ENCODE measurements around the gene C5orf58. TPM values are rescaled to one million over a fixed set of nuclear protein-coding genes. Genes with fewer than 3 reads are reported as not detected.

C5orf58 gene
- total and polyA plus RNA-seq, 10 of the 15 experiments (the other 5 are each of a cell fraction or from before 2014, with no cell fraction given), result 0.13 to 0.27 (median 0.26) TPM; not detected in 7

GRCh38 chr5:170289764-170290163 lies 57.0 kb downstream of the C5orf58 start:
- Histone ChIP-seq H3K9ac (ENCODE audit: control insufficient read depth, insufficient read depth, low read length) (no peak overlapping the region), H4K20me1 (ENCODE audit: control insufficient read depth, insufficient read depth) (no peaks in the 10 kb centered on the region), H3K9me3 (replicated peaks; ENCODE audit: control insufficient read depth, insufficient read depth, low read length) (peaks cover 8% of the 10 kb centered on the region), H2AFZ (ENCODE audit: control insufficient read depth, low read depth, low read length) (no peak overlapping the region), H3K4me3 (no peak overlapping the region), H3K27me3 (replicated peaks in 1 of 2; ENCODE audit: control insufficient read depth in 2 of 2, insufficient read depth in 2 of 2, low read length in 1 of 2) (no peaks in the 10 kb centered on the region), H3K79me2 (ENCODE audit: control insufficient read depth, insufficient read depth, low read length) (peaks cover 7% of the 10 kb centered on the region), H3K4me2 (ENCODE audit: control insufficient read depth, insufficient read depth) (no peak overlapping the region), H3K36me3 (ENCODE audit: control insufficient read depth in 2 of 2, insufficient read depth in 2 of 2, low read length in 1 of 2) (peaks cover 11 to 16% of the 10 kb centered on the region in 2 experiments; a peak in 3 of 4 replicates), H3K4me1 (ENCODE audit: control insufficient read depth, insufficient read depth, low read length) (peaks cover 10% of the 10 kb centered on the region), H3K27ac (ENCODE audit: control insufficient read depth, insufficient read depth) (no peak overlapping the region)
- ChIA-PET RAD21 (ENCODE audit: unreplicated experiment) (interaction anchor here (12.6 kb wide), 1 partner anchor 14 kb away, joined by 182 read pairs; no protein-coding TSS in a partner anchor), POLR2A (interaction anchor here (1.2 kb wide), 1 partner anchor 7 kb away, joined by 7 read pairs; no protein-coding TSS in a partner anchor), SMC1A (ENCODE audit: uncharacterized antibody, unreplicated experiment) (interaction anchor here (0.7 to 23.0 kb wide), 6 partner anchors 7 to 72 kb away, joined by 3 to 451 read pairs (median 21); no protein-coding TSS in a partner anchor), CTCF (interaction anchor here (1.5 to 11.3 kb wide), 2 partner anchors 43 to 44 kb away, joined by 4 to 134 read pairs; no protein-coding TSS in a partner anchor)
- no peak for FAIRE-seq
- BruUV-seq (replicated peaks), result no TSS peak
- intact Hi-C loops (cut with micrococcal nuclease; ENCODE audit: unreplicated experiment), result no loop called here
- WGBS (ENCODE audit: insufficient coverage, insufficient replicate concordance, low lambda C conversion rate, missing lambda C conversion rate), result 92% methylated on average over 4 of the region's 4 CpGs
- in situ Hi-C loops (cut with MboI), result no loop called here
- no peak for DNase-seq (ENCODE audit: low read depth, low spot score)
- no peak for ATAC-seq
- no peak for TF ChIP-seq HDAC6 (IDR thresholded peaks at IDR 0.05; ENCODE audit: unreplicated experiment)
- no peak for TF ChIP-seq NKRF (conservative IDR thresholded peaks at IDR 0.05)
- TF ChIP-seq HCFC1 (IDR thresholded peaks at IDR 0.05; ENCODE audit: low read length), result no peak
- no peak for TF ChIP-seq CUX1 (IDR thresholded peaks at IDR 0.05; ENCODE audit: insufficient replicate concordance, low read depth, low read length)
- TF ChIP-seq MYC (IDR thresholded peaks at IDR 0.05; ENCODE audit: insufficient read depth, insufficient read length, insufficient replicate concordance, low read length, severe bottlenecking), result no peak
- TF ChIP-seq TCF12 (IDR thresholded peaks at IDR 0.05; ENCODE audit: low read depth, low read length), result no peak
- no peak for TF ChIP-seq BACH1 (IDR thresholded peaks at IDR 0.05; ENCODE audit: borderline replicate concordance)
- TF ChIP-seq PAX5 (IDR thresholded peaks at IDR 0.05; ENCODE audit: borderline replicate concordance, low read depth, low read length), result no peak

Data from GM12878 (cell line).